GM12875 (cell line): ENCODE measurements around the gene MAPK1IP1L.
"Not testable (repeated sequence)": the region's sequence is repeated elsewhere in the genome, so short reads cannot be mapped to it uniquely, and the experiment has no call there.

Experiments
- H3K4me3 ChIP-seq: one replicate; pipeline ENCODE4 v1.5.1; 2011; ENCODE audit warnings: low read depth, low read length, control low read depth
- TF ChIP-seq, protein P1 (sequence below): IDR thresholded peaks from 2 replicates; pipeline ENCODE4 v1.5.1; 2011; ENCODE audit warnings: low read depth, mild to moderate bottlenecking, control low read depth, inconsistent platforms, low read length, moderate library complexity, borderline replicate concordance; ENCODE audit not compliant: insufficient read depth

Gene MAPK1IP1L

DNA sequence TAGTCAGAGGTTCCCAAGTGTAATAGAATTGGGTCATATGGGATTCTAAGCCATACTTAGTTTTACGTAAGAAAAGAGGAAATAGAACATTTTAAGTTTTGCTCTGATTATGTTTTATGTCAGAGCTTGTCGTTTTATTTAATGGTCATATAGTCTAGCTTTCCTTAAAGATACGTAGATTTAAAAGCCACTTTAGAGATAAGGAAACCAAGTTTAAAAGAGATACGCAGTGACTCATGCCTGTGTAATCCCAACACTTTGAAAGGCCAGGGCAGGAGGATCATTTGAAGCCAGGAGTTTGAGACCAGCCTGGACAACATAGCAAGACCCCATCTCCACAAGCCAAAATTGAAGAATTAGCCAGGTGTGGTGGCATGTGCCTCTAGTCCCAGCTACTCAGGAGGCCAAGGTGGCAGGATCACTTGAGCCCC, 19.5 kb downstream of the MAPK1IP1L start:
- TF ChIP-seq, protein P1, sequence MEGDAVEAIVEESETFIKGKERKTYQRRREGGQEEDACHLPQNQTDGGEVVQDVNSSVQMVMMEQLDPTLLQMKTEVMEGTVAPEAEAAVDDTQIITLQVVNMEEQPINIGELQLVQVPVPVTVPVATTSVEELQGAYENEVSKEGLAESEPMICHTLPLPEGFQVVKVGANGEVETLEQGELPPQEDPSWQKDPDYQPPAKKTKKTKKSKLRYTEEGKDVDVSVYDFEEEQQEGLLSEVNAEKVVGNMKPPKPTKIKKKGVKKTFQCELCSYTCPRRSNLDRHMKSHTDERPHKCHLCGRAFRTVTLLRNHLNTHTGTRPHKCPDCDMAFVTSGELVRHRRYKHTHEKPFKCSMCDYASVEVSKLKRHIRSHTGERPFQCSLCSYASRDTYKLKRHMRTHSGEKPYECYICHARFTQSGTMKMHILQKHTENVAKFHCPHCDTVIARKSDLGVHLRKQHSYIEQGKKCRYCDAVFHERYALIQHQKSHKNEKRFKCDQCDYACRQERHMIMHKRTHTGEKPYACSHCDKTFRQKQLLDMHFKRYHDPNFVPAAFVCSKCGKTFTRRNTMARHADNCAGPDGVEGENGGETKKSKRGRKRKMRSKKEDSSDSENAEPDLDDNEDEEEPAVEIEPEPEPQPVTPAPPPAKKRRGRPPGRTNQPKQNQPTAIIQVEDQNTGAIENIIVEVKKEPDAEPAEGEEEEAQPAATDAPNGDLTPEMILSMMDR, result no peak

DNA sequence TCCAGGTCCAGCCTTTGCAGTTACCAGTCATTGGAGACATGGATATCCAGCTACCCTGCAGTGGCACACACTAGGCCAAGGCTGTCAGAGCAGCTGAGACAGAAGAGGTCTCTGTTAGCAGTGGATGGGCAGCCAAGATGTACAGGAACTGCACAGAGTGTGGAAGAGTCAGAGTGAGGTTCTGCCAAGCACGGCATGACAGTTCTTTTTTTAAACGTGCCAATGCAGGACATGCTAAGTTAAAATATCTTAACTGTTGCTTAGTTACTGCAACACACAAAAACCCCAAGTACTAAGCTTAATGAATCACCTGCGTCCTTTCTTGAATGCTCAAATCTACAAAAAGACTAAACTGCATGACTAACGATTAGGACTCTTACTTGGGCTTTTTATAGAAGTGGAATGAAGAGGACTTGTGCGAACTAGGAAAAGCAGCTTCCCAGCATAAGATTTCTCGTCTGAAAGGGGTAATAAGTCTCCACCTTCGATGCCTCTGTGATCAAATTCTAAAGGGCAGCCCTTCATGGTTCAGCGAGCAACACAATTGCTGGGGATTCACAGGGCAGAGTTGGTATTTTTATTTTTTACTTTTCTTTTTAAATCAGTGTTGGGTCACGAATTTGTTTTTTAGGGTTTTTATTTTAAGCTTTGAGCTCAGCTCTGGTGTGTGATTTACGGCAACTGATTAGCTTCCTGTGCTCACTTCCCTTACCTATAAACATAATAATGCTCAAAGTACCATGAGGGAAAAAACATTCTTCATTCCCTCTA, 20.6 kb downstream of the MAPK1IP1L start:
- TF ChIP-seq, protein P1, result no peak
- no peak overlapping the region for H3K4me3 ChIP-seq

More for the DNA sequence above, 19.5 kb downstream of the MAPK1IP1L start:
- no peak overlapping the region for H3K4me3 ChIP-seq

DNA sequence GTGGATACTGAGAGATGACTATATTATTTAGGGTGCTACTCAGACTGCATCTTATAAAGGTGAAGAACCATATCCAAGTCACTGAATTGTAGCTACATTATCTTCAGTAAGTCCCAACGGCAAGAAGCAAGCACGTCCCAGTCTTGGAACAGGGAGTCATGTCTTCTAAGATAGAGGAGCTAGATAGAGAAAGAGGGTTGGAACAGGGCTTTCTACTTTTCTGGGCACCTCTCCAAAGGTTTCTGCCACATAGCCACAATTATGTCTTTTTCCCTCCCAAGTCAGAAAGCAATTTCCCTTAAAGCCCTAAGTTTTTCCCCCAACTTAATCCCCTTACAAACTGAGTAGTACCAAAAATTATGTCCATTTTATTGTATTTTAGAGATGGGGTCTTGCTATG, 22.4 kb downstream of the MAPK1IP1L start:
- TF ChIP-seq, protein P1, result no peak
- H3K4me3 ChIP-seq, result no peak overlapping the region

DNA sequence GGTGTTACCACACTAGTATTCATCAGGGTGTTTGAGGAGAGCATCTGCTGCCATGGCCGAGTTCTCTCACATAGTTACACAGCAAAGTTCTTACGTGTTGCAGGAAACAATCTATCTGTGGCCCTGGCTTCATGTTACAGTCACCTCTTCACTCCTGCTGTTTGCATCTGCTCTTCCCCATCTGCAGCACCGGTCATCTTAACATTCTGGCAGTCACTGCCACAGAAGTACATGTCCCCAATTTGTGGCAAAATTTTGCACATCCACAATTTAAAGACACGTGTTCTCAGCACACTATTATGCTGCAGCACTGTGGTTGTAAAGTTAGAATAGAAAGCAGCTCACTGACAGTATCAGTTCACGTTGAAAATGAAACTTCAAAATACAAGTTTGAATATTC, 23.2 kb downstream of the MAPK1IP1L start:
- no peak overlapping the region for H3K4me3 ChIP-seq
- TF ChIP-seq, protein P1, result no peak

DNA sequence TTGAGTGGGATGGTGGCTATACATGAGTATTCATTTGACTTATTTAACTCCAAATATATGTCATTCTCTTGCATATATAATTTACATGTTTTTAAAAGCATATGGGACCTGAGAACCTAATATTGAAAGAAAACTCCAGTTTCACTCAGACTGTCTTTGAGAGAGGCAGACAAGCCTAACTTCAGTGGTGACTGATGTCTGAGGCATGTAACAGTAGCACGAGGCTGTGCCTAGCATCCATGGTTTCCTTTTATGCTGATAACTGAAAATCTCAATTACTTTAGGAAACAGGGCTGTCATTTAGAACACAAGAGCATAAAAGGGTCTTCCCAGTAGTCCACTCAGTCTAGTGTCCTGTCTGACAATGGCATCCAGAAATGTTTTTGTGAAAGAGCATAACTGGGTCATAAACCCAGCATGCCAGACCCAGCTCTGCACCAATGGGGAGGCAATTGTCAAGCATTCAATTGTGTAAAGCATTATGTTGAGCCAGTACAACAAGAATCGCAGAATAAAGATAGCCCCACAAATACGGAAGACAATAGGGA, 24.3 kb downstream of the MAPK1IP1L start:
- H3K4me3 ChIP-seq, result no peak overlapping the region
- TF ChIP-seq, protein P1, result no peak

DNA sequence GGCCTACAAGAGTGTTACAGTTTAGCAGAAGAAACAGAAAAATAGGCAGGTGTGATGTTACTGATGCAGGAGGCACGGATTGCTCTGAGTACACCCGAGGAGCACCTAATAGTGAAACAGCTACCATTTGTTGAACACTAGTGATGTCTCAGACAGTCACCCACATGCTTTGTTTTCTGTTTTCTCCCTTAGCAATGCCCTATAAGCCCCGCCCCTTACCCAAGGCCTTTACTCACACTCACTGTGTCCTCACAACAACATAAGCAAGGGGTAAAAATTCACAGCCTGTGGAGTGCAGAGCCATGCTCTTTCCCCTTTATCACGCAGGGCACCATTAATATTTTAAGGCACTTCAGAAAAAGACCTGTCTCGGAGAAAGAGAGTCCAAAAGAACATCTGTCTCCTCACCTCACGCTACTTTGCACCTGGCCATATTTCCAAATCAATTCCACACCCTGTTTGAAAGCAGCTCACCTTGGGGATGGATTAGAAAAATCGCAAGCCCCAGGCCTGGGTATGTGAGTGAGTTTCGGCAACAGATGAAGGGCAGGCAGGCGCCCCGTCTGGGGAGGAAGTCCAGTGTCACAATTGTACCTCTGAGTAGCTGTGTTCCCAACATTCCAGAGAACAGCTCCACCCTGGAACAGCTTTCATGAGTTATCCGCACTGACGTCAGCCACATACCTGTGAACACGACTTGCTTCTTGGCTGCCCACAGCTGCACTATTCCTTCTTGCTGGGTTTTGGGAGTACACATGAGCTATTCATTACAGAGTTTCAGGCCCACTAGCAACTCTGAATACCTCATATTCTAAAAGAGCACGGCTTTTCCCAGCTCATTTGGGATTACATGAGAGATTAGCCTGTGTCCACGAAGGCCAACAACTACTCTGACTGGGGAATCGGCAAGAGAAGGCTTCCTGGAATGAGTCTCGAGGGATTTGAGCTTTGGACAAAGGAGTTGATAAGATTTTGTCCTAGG, 26.0 kb downstream of the MAPK1IP1L start:
- TF ChIP-seq, protein P1, result no peak
- no peak overlapping the region for H3K4me3 ChIP-seq

DNA sequence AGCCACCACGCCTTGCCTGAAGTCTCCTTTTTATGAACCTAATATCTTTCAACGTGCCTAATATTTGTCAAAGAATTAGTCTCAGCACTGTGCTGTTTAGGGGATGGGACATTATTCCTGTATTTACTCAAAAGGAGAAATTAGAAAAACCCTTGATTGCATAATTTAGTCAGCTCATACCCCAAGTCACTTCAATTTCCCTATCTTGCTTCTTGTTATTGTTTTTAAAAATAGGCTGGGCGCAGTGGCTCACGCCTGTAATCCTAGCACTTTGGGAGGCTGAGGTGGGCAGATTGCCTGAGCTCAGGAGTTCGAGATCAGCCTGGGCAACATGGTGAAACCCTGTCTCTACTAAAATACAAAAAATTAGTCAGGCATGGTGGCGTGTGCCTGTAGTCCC, 28.5 kb downstream of the MAPK1IP1L start:
- H3K4me3 ChIP-seq, result not testable (repeated sequence)
